GM18951 (cell line): ENCODE data around the gene MVK.

ENCODE experiments used
- POLR2A ChIP-seq: IDR thresholded peaks from 4 replicates; pipeline ENCODE4 v1.6.1; 2011; ENCODE audit warnings: mild to moderate bottlenecking; ENCODE audit not compliant: insufficient read length, insufficient read depth; ENCODE audit errors: extremely low read depth
- in situ Hi-C: fragments of 300-500 bp; cut with MboI; formaldehyde crosslinking; loops from one replicate; pipeline ENCODE4 v1.12.0; 2022; ENCODE audit warnings: low sequenced_read_pairs, mixed read lengths, inconsistent platforms; ENCODE audit not compliant: unreplicated experiment

The MVK gene

DNA sequence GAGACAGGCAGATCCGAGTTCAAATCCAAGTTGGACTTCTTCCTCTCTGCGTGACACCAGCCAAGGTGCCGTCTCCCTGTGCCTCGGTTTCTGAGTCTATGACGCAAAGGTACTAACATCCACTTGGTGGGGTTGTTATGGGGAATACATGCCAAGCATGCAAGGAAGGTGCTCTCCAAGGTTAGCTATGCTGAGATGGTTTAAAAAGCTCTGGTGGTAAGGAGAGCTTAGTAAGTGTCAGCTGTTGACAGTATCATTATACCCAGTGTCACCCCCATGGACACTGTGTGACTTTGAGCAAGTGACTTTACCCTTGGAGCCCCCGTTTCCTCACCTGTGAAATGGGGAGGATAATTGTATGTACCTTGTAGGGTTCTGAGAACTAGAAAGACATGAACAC, 22.5 kb upstream of the MVK start:
- TF ChIP-seq POLR2A, result no peak
- in situ Hi-C loops, result no loop called here

DNA sequence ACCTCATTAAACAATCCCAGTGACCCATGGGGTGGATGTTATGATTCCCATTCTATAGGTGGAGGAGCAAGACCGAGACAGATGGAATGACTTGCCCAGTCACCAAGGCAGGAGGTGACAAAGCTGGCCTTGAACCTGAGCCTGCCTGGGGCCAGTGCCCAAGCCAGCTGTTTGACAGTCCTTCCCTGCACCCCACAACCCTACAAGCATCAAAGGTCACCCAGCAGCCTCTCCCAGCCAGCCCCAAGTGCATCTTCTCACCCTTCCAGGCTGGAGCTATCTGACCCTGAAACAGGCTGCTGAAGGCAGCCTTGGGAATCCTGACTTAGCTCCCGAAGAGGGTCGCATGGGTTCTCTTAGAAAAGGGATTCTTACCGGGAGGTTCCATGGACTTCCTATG, 20.6 kb upstream of the MVK start:
- TF ChIP-seq POLR2A, result no peak
- in situ Hi-C loops, result no loop called here

DNA sequence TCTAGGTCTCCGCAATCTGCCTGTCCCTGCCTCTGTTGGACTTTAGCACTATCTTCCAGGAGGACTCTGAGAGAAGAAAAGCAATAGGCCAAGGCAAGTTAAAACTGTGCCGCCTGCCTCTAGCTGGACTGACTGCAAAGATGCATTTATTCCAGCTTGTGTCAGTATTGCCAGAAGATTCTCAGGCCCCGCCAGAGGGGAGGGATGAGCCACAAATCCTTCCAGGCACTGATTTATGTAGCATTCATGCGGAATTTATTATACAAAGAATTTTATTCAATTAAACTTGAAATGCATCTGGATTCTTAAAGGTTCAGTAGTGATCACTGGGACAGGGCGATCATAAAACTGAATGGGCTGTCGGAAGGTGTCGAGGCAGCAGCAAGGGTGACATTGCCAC, 20.1 kb upstream of the MVK start:
- no peak for TF ChIP-seq POLR2A
- in situ Hi-C loops, result no loop called here

DNA sequence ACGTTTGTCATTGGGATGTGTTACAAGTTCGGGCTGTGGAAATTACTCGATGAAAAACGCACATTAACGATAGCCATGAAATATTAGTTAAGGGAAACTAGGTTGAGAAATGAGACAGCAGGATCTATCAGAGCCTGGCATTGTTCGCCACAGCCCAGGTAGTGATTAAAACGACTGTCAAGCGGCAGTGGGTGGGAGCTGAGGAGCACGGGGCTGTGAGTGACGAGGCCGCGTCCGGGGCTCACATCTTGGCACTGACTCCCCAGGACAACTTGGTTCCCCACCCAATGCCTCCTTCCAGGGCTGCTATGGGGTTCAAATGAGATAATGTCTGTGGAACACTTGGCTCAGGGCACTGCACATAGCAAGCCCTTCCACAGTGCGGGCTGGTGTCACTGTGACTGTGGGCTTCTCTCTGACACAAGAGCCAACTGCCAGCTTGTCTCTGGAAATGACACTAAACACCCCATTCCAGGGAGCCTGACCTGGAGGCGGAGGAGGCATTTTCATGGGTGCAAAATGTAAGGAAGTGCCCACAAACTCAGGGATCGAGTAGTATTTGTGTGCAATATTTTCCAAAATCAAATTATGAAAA, 19.6 kb upstream of the MVK start:
- in situ Hi-C loops, result no loop called here
- no peak for TF ChIP-seq POLR2A

DNA sequence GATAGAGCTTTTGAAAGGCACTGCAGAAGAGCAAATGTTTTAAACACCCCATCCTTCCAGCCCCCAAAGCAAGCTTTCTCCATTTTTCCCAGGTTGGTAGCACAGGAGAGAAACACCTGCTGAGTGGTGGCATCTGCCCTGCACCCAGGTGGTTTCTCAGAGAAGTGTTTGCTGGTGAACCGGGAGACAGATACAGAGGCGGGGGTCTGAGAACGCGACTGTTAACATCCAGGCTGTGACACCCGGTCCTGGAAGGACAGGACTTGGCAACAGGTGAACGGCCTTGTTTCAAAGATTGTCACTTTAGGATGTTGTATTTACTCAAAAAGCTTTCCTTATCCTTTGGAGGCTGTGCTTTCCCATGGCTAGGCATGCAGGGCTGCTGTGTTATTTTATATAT, 18.8 kb upstream of the MVK start:
- no peak for TF ChIP-seq POLR2A
- in situ Hi-C loops, result no loop called here

DNA sequence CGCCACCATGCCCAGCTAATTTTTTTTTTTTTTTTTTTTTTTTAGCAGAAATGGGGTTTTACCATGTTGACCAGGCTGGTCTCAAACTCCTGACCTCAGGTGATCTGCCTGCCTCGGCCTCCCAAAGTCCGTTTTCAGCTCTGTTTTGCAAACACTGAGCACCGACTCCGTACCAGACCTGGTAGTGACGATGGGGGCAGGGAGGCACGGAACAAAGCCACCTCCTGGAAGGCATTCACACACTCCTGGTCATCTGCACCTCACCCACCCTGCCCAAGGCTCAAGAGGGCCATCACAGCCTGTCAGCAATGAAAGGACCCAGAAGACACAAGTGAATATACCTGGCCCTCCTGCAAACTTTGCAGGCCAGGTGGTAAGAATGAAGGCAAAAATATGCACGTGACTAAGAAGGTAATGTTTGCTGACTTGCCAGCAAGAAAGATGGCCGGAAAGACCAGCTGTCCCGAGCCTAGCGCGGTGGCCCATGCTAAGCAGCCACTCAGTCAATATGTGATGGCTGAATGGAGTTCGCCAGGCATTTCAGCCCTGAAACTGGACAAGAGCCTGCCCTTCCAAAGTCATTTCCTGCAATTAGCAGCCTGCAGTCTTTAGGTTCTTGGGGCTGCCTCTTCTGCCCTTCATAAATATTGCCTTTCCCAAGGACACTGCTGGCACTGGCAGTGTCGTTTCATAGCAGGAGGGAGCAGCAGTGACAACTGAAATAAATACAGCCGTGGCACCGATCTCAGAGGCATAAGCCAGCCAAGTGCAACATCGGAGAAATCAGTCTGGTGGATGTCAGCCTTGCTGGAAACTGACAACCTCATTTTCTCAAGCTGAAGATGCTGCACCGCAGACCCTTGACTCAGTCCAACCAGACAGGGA, 17.9 kb upstream of the MVK start:
- no peak for TF ChIP-seq POLR2A
- in situ Hi-C loops, result no loop called here

DNA sequence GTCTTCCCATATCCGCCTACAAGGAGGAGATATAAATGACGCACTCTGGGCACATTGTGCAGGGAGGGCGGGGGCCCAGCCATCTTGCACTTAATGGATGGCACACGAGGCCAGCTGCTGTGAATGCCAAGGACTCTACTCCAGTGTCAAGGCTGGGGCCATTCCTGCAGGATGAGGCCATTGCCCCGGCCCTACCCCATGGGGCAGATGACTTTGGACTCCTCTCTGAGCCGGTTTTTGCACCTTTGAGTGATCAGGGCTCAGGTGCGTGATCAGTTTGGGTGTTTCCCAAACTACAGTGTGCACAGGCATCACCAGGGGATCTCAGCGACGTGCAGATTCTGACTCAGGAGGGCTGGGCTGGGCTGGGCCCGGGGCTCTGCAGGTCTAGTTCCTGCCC, 16.4 kb upstream of the MVK start:
- in situ Hi-C loops, result no loop called here
- no peak for TF ChIP-seq POLR2A

DNA sequence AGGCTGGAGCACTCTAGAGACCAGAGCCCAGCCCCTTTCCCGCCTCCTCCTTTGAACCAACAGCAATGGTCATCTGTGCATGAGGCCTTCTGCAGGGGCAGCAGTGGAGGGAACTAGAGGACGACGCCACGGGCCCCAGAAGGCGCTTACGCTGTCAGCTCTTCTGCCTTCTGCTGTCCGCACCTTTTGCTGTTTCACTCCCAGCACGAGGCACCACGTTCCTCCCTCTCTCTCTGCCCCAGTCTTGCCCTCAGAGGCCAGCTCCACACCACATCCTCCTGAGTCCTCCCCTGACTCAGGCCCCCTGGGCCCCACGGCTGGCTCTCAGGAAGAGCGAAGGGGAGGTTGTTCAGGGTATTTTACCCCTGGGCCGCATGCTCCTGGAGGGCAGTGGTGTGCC, 15.8 kb upstream of the MVK start:
- in situ Hi-C loops, result no loop called here
- no peak for TF ChIP-seq POLR2A

DNA sequence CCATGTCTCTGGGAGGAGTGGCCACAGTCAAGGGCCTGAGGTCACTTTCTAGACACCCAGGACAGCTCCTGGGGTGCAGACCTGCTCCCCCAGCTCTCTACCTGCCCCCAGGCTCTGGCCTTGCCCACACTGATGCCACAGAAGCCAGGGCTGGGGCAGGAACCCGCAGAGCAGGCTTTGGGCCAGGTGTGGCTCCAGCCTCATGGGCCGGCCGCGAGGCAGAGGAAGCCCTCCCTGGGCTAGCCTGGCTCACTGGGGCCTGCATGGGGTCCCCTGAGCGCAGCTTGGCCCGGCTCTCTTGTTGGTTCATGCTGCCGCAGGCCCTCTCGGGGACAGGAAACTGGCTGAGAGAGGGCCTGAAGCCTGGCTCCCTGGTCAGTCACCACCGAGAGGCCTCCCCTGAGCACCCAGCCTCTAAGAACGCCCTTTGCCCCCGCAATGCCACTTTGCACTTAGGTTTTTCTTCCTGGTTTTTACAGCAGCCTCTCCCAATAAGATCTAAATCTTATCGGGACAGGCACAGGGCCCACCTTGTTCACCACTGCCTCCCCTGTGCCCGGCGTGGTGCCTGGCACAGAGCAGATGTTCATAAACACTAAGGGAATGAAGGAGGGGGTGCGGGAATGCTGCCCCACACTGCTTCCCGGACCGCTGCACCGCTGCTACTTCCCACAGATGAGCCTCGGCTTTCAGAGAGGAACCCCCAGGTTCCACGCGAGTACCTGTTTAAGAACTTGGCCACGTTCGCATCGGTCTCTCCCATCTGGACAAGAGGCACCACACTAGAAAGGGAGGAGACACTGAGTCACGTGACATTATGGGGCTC, 15.0 kb upstream of the MVK start:
- in situ Hi-C loops, result no loop called here
- TF ChIP-seq POLR2A, result no peak

DNA sequence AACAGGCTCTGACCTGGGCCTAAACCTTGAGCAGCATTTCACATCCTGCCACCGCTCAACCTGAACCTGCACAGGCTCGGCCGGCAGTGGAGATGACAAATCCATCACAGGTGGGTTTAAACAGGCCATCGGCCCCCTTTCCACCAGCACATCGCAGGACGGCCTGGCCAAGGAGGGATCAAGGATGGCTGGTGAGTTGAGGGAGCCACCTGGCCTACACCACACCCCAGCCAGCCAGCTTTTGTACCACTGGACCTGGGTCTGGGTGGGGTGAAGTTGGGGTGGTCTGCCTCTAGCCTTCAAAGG, 14.4 kb upstream of the MVK start:
- in situ Hi-C loops, result no loop called here

DNA sequence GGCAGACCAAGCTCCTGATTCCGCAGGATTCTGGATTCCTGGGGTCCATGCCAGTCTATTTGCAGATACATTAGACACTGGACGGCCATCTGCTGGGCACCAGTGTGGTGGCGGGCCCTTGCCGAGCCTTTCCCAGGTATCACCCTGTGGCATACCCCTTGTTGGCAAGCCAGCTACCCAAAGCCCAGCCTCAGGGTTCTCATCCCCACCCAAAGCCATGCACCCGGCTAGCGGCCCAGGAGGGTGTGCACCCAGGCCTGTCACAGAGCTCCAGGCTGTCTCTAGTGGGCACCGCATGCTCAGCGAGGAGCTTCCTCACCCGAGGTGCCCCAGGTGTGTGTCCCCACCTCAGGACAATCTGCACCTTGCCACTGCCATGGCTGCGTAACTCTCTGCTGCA, 14.0 kb upstream of the MVK start:
- in situ Hi-C loops, result no loop called here
- TF ChIP-seq POLR2A, result no peak

More for the DNA sequence above, 14.4 kb upstream of the MVK start:
- TF ChIP-seq POLR2A, result no peak

DNA sequence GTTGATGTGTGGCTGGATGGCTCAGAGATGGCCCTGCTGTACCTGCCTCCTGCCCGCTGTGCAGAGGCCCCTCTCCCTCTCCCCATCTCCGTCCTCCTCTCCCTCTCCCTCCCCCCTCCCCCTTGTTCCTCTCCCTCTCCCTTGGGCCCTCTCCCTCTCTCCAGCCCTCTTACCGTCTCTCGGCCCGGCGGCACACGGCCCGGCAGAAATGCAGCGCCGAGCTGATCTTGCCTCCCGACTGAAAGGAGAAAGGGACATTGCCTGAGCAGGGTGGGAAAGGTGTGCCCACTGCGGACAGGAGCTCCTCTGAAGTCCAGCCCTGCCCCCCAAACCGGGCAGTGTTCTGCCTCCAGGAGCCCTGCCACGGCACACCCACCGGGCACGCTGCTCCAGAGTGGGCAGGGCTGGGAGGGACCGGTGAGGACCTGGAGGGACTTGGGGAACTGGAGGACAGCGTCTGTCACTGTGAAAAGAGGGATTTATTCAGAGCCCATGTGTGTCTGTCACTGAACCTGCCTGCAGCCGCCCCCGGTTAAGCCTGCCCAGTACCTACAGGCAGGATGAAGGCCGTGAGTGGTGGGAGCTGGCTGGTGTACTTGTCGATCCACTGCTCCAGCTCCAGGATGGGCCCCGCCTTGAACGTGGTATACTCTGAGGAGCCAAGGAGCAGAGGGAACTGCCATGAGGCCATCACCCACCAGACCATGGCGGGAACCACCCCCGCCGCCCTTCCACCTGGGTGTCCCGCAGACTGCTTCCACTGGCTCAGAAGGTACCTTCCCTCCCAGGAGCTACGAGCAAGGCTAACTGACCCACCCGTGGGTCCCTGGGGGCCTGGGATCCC, 12.5 kb upstream of the MVK start:
- no peak for TF ChIP-seq POLR2A
- in situ Hi-C loops, result no loop called here

DNA sequence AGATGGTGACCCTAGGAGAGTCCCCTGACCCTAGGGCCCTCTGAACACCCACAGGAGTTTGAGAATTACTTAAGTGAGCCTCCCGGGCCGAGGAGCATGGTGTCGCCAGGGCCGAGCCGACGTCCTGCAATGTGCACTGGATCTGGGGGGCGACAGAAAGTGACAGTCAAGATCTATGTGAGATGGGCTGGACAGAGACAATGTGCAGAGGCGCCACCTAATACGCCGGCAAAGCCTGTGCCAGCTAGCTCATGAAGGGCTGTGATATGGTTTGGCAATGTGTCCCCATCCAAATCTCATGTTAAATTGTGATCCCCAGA, 11.9 kb upstream of the MVK start:
- no peak for TF ChIP-seq POLR2A
- in situ Hi-C loops, result no loop called here

DNA sequence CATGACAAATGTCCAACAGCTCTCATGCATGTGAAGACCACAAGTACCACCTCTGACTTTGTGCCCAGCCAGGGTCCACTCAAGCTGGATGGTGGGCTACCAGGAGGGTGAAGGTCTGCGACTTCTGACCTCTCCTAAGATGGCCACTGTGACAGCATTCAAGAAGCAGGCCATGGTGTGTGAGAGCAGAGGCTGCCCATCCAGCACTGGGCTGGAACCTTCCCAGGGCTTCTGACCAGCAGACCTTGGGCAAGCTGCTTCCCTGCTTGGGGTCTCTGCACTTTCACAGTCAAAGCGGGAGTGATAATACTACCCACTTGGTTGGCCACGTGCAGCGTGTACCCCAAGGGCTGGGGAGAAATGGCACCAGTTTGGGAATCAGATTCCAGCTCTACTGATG, 10.7 kb upstream of the MVK start:
- in situ Hi-C loops, result no loop called here
- TF ChIP-seq POLR2A, result no peak
